Activated CD4-positive, alpha-beta T cell treated with anti-CD3 and anti-CD28 coated beads, Interleukin-2, amount 50 U/mL, for 48 hours (primary cell): ENCODE data around the gene SCN5A.

ENCODE experiments used
- DNase-seq, 2 experiments: peaks; one replicate each; pipeline ENCODE4 v3.0.0-alpha.2; 2020

The SCN5A gene

GRCh38 chr3:38620236-38620635 lies 29.3 kb downstream of the SCN5A start:
- DNase-seq, result no peak

- DNase-seq, result no peak
These were observed 31.1 kb downstream of the SCN5A start for GRCh38 chr3:38618343-38618742.

- DNase-seq, result no peak
These were observed 31.9 kb downstream of the SCN5A start for GRCh38 chr3:38617586-38617985.

GRCh38 chr3:38617137-38617536 lies 32.4 kb downstream of the SCN5A start:
- DNase-seq, result no peak

GRCh38 chr3:38616658-38617057 lies 32.8 kb downstream of the SCN5A start:
- no peak for DNase-seq

GRCh38 chr3:38616111-38616510 lies 33.4 kb downstream of the SCN5A start:
- no peak for DNase-seq

- DNase-seq, result no peak
These were observed 34.7 kb downstream of the SCN5A start for GRCh38 chr3:38614651-38615352.

GRCh38 chr3:38614091-38614490 lies 35.4 kb downstream of the SCN5A start:
- no peak for DNase-seq

- DNase-seq, result no peak
These were observed 36.1 kb downstream of the SCN5A start for GRCh38 chr3:38613426-38613825.

GRCh38 chr3:38611866-38612265 lies 37.6 kb downstream of the SCN5A start:
- no peak for DNase-seq

- DNase-seq, result no peak
These were observed 38.6 kb downstream of the SCN5A start for GRCh38 chr3:38610934-38611333.

GRCh38 chr3:38610436-38610835 lies 39.1 kb downstream of the SCN5A start:
- DNase-seq, result no peak

- DNase-seq, result no peak
These were observed 39.9 kb downstream of the SCN5A start for GRCh38 chr3:38609386-38610111.

GRCh38 chr3:38608961-38609360 lies 40.5 kb downstream of the SCN5A start:
- no peak for DNase-seq

GRCh38 chr3:38608086-38608775 lies 41.3 kb downstream of the SCN5A start:
- no peak for DNase-seq

GRCh38 chr3:38606561-38606960 lies 42.9 kb downstream of the SCN5A start:
- no peak for DNase-seq

GRCh38 chr3:38605981-38606380 lies 43.5 kb downstream of the SCN5A start:
- no peak for DNase-seq

- DNase-seq, result no peak
These were observed 45.2 kb downstream of the SCN5A start for GRCh38 chr3:38604246-38604645.

GRCh38 chr3:38603731-38604131 lies 45.8 kb downstream of the SCN5A start:
- DNase-seq, result no peak

GRCh38 chr3:38602576-38603250 lies 46.8 kb downstream of the SCN5A start:
- no peak for DNase-seq

GRCh38 chr3:38601956-38602550 lies 47.4 kb downstream of the SCN5A start:
- DNase-seq, result no peak

GRCh38 chr3:38600551-38600950 lies 48.9 kb downstream of the SCN5A start:
- no peak for DNase-seq

- DNase-seq, result no peak
These were observed 49.6 kb downstream of the SCN5A start for GRCh38 chr3:38599886-38600285.
